HEK293 (cell line): ENCODE measurements around the gene SPRY4.

Experiments
- CTCF ChIA-PET: fragments of 350-600 bp; formaldehyde crosslinking; extraction: SDS; loops from one replicate; lab custom pipeline; 2021; ENCODE audit warnings: antibody characterized with exemption; lab: Yijun Ruan, JAX
- POLR2A ChIA-PET: fragments of 300-600 bp; formaldehyde crosslinking; extraction: SDS; loops from one replicate; lab custom pipeline; 2020; ENCODE audit warnings: antibody characterized with exemption, inconsistent platforms; lab: Yijun Ruan, JAX
- H3K27ac ChIP-seq: fragments of 200-500 bp; sonication (Bioruptor generic); 2 replicates; pipeline ENCODE4 v1.5.1; 2014; ENCODE audit warnings: low read depth, low read length, control low read depth, inconsistent platforms; ENCODE audit errors: extremely low read depth
- H3K36me3 ChIP-seq, 2 experiments: fragments of 200-500 bp in 1 of 2; sonication (Bioruptor generic) in 1 of 2; 1 replicate in 1 of 2; 2 replicates in 1 of 2; pipeline ENCODE4 v1.5.1; 2014 to 2017; ENCODE audit warnings: inconsistent platforms in 2 of 2, low read length in 2 of 2; ENCODE audit not compliant: control insufficient read depth in 2 of 2, insufficient read depth in 1 of 2
- H3K4me1 ChIP-seq: fragments of 200-500 bp; sonication (Bioruptor generic); 2 replicates; pipeline ENCODE4 v1.5.1; 2014; ENCODE audit warnings: mild to moderate bottlenecking, low read length, inconsistent platforms; ENCODE audit not compliant: control insufficient read depth, insufficient read depth
- H3K4me3 ChIP-seq: 2 replicates; pipeline ENCODE4 v1.5.1; 2011; ENCODE audit warnings: low read depth, mild to moderate bottlenecking, control low read depth, low read length, moderate library complexity
- H3K9me3 ChIP-seq: fragments of 200-500 bp; sonication (Bioruptor generic); 2 replicates; pipeline ENCODE4 v1.5.1; 2014; ENCODE audit warnings: low read depth, low read length, inconsistent platforms; ENCODE audit not compliant: control insufficient read depth, insufficient read depth
- HOXA7 ChIP-seq: sonication (generic); formaldehyde crosslinking; IDR thresholded peaks from 2 replicates; pipeline ENCODE4 v1.8.1; 2022; ENCODE audit warnings: missing genetic modification reagents, borderline replicate concordance
- HOXC10 ChIP-seq: sonication (generic); formaldehyde crosslinking; IDR thresholded peaks from 2 replicates; pipeline ENCODE4 v1.8.1; 2023; ENCODE audit warnings: mild to moderate bottlenecking, missing genetic modification reagents
- HOXD13 ChIP-seq: sonication (generic); formaldehyde crosslinking; IDR thresholded peaks from 2 replicates; pipeline ENCODE4 v1.8.0; 2022; ENCODE audit warnings: missing genetic modification reagents, borderline replicate concordance
- MYNN ChIP-seq: fragments of 450-650 bp; formaldehyde crosslinking; IDR thresholded peaks from 2 replicates; pipeline ENCODE4 v1.5.1; 2016; ENCODE audit warnings: missing biosample characterization, missing genetic modification characterization, borderline replicate concordance
- PATZ1 ChIP-seq: fragments of 450-650 bp; formaldehyde crosslinking; IDR thresholded peaks from 2 replicates; pipeline ENCODE4 v1.5.1; 2016; ENCODE audit warnings: missing biosample characterization, missing genetic modification characterization
- TCF7L2 ChIP-seq: IDR thresholded peaks from 2 replicates; pipeline ENCODE4 v1.6.1; 2011; ENCODE audit warnings: low read depth, mild to moderate bottlenecking, inconsistent platforms, low read length, moderate library complexity, borderline replicate concordance
- ZNF140 ChIP-seq: fragments of 450-650 bp; formaldehyde crosslinking; IDR thresholded peaks from 2 replicates; pipeline ENCODE4 v1.5.1; 2016; ENCODE audit warnings: missing biosample characterization, missing genetic modification characterization
- ZNF184 ChIP-seq: fragments of 450-650 bp; IDR thresholded peaks from 2 replicates; pipeline ENCODE4 v1.5.1; 2018; ENCODE audit warnings: missing biosample characterization, mild to moderate bottlenecking, missing genetic modification characterization
- ZNF202 ChIP-seq: fragments of 450-650 bp; formaldehyde crosslinking; IDR thresholded peaks from 2 replicates; pipeline ENCODE4 v1.5.1; 2016; ENCODE audit warnings: missing biosample characterization, missing genetic modification characterization, borderline replicate concordance
- ZNF302 ChIP-seq: fragments of 450-650 bp; formaldehyde crosslinking; IDR thresholded peaks from 2 replicates; pipeline ENCODE4 v1.5.1; 2016; ENCODE audit warnings: missing biosample characterization, missing genetic modification characterization, low read depth
- ZNF394 ChIP-seq: fragments of 450-650 bp; formaldehyde crosslinking; IDR thresholded peaks from 2 replicates; pipeline ENCODE4 v1.5.1; 2016; ENCODE audit warnings: missing biosample characterization, missing genetic modification characterization, mild to moderate bottlenecking, moderate library complexity, borderline replicate concordance
- ZNF404 ChIP-seq: fragments of 450-650 bp; formaldehyde crosslinking; IDR thresholded peaks from 2 replicates; pipeline ENCODE4 v1.5.1; 2017; ENCODE audit warnings: missing biosample characterization, missing genetic modification characterization
- ZNF423 ChIP-seq: fragments of 450-650 bp; formaldehyde crosslinking; IDR thresholded peaks from 2 replicates; pipeline ENCODE4 v1.5.1; 2016; ENCODE audit warnings: missing biosample characterization, missing genetic modification characterization
- ZNF510 ChIP-seq: fragments of 450-650 bp; formaldehyde crosslinking; IDR thresholded peaks from 2 replicates; pipeline ENCODE4 v1.5.1; 2018; ENCODE audit warnings: mild to moderate bottlenecking, missing genetic modification characterization, missing biosample characterization; ENCODE audit not compliant: insufficient replicate concordance
- ZNF664 ChIP-seq: fragments of 450-650 bp; formaldehyde crosslinking; IDR thresholded peaks from 2 replicates; pipeline ENCODE4 v1.5.1; 2016; ENCODE audit warnings: missing biosample characterization, missing genetic modification characterization
- ZNF692 ChIP-seq: fragments of 450-650 bp; formaldehyde crosslinking; IDR thresholded peaks from 2 replicates; pipeline ENCODE4 v1.5.1; 2016; ENCODE audit warnings: missing biosample characterization, missing genetic modification characterization
- ZNF791 ChIP-seq: fragments of 450-650 bp; formaldehyde crosslinking; IDR thresholded peaks from 2 replicates; pipeline ENCODE4 v1.5.1; 2016; ENCODE audit warnings: missing biosample characterization, missing genetic modification characterization
- TF ChIP-seq, protein P1 (sequence below): fragments of 450-650 bp; formaldehyde crosslinking; IDR thresholded peaks from 2 replicates; pipeline ENCODE4 v1.5.1; 2017; ENCODE audit warnings: missing biosample characterization, missing genetic modification characterization

SPRY4 gene

DNA sequence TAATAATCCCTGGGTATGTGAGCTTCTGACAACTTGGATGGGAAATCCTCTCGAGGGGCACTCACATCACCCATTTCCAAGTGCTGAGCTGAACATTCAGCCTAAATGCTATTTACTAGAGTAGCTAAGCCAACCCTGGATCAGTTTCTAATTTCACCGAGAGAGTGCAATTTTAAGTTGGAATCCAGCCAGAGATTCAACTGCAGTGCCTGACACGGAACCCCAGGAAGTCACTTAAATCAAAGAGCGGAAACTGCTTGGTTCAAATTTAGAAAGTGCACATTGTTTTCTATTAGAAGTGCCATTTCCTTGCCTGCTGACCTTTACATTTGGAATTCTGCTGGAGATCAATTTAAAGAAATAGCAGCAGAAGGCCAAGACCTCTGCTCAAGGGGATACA is 8.8 kb downstream of the SPRY4 start (continued):
- TF ChIP-seq, protein P1, sequence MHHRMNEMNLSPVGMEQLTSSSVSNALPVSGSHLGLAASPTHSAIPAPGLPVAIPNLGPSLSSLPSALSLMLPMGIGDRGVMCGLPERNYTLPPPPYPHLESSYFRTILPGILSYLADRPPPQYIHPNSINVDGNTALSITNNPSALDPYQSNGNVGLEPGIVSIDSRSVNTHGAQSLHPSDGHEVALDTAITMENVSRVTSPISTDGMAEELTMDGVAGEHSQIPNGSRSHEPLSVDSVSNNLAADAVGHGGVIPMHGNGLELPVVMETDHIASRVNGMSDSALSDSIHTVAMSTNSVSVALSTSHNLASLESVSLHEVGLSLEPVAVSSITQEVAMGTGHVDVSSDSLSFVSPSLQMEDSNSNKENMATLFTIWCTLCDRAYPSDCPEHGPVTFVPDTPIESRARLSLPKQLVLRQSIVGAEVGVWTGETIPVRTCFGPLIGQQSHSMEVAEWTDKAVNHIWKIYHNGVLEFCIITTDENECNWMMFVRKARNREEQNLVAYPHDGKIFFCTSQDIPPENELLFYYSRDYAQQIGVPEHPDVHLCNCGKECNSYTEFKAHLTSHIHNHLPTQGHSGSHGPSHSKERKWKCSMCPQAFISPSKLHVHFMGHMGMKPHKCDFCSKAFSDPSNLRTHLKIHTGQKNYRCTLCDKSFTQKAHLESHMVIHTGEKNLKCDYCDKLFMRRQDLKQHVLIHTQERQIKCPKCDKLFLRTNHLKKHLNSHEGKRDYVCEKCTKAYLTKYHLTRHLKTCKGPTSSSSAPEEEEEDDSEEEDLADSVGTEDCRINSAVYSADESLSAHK (tag by site-specific recombination): peak; percentile 81
- TF ChIP-seq ZNF140 (tag by site-specific recombination) (no peak), ZNF184 (no peak), TCF7L2 (peak; percentile 40; the same call in 1 of the 2 replicates), PATZ1 (tag by site-specific recombination) (no peak), HOXD13 (CRISPR knock-in tag) (no peak), ZNF202 (no peak), ZNF404 (tag by site-specific recombination) (no peak), ZNF302 (tag by site-specific recombination) (no peak), ZNF791 (tag by site-specific recombination) (no peak), HOXC10 (no peak), ZNF692 (tag by site-specific recombination) (no peak), MYNN (tag by site-specific recombination) (no peak)

DNA sequence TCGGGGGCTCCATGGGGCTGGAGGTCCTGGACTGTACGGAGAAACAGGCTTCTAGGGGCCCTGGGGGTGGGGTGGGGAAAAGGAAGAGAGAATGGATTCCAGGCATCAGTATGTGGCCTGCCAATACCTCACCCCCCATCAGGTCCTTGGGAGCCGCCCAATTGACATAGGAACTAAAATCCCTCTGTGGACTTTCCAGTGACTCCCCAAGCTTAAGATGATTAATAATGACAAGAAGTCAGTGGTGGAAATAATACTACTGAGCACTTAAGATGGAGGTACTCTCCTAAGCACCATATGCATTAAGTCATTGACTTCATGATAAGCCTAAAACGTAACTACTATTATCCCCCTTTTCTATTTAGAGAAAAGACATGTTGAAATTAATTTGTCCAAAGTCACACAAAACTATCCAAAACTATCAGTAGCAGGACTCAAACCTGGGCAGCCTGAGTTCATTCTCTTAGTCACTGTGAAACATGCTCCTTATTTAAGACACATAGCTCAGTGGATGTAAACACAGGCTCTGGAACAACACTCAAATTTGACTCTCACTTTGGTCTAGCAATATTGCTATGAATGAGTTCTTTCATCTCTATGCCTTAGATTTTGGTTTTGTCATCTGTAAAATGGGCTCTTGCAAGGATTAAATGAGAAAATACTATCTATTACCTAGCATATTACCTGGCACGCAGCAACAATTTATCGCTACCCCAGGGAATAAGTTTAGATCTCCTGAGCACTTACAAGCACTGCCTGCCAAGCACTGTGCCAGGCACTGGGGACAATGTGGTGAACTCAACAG is 9.5 kb downstream of the SPRY4 start:
- Histone ChIP-seq H3K9me3 (no peaks in the 10 kb centered on the region), H3K27ac (no peak overlapping the region), H3K36me3 (peaks cover 0 to 23% of the 10 kb centered on the region in 2 experiments; a peak in 1 of 3 replicates), H3K4me3 (no peak overlapping the region), H3K4me1 (peaks cover 22% of the 10 kb centered on the region)
- ChIA-PET POLR2A (interaction anchor here (0.5 to 1.8 kb wide), 2 partner anchors 9 to 471 kb away, joined by 5 to 12 read pairs; partner anchors contain the start of gene SPRY4), CTCF (interaction anchor here (0.5 to 1.3 kb wide), 5 partner anchors 18 to 461 kb away, joined by 3 to 6 read pairs (median 3); no protein-coding TSS in a partner anchor)
- TF ChIP-seq ZNF394 (tag by site-specific recombination) (no peak), ZNF664 (tag by site-specific recombination) (peak; percentile 99), ZNF510 (tag by site-specific recombination) (no peak)

DNA sequence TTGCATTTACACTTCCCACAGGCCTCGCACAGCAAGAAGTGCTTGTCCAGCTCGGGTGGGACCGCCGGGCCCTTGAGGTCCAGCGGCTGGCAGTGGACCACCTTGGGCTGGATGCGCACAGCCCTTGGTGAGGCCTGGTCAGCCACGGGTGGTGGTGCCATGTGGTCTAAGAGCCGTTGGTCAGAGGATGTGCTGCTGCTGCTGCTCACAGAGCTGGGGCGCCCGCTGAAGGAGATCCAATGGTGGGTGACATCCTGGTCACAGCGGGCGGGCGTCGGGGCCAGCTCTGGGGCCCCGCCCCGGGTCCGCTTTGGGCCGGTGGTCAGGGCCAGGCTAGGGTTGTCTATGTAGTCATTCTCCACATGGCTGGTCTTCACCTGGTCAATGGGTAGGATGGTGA is 10.2 kb downstream of the SPRY4 start:
- CTCF ChIA-PET: no interaction called here
- Histone ChIP-seq H3K9me3 (no peaks in the 10 kb centered on the region), H3K4me3 (no peak overlapping the region), H3K27ac (no peak overlapping the region), H3K4me1 (peaks cover 15% of the 10 kb centered on the region), H3K36me3 (peaks cover 0 to 23% of the 10 kb centered on the region in 2 experiments; a peak in 2 of 3 replicates)
- TF ChIP-seq ZNF423 (tag by site-specific recombination): no peak
- TF ChIP-seq HOXA7: no peak
- POLR2A ChIA-PET: no interaction called here
